Left lobe of liver (tissue), 2 donors: Measurements from ENCODE around the gene ELAC2. TPM values are rescaled to one million over a fixed set of nuclear protein-coding genes. Genes with fewer than 3 reads are reported as not detected.

ENCODE experiments used
- ATAC-seq: fragments of 200-7000 bp; cut with Tn5 transposase; one replicate; pipeline ENCODE4 v1.9.1; 2020; ENCODE audit warnings: mild to moderate bottlenecking, moderate library complexity
- DNase-seq: peaks from one replicate; pipeline ENCODE4 v3.0.0-alpha.2; 2020; ENCODE audit warnings: low spot score
- total RNA-seq: library from RNA; stranded (reverse); gene quantifications from one replicate; pipeline ENCODE4 v1.2.1, GENCODE V29; 2021
- donor health status: DM: no; HTN: no; CAD: no; lungs with moderate emphysema.
- donor health status: DM: no; HTN: yes; CAD: no.

Gene ELAC2
- 30.6 TPM for total RNA-seq

- peak; percentile 97 for ATAC-seq
- DNase-seq: peak; percentile 98
Measured at GRCh38 chr17:13017655-13018459, at the start of gene ELAC2. Gene ELAC2, minus strand, starts transcription at chr17:13018027. Its CDS starts 80 bp downstream, at chr17:13017947.

- no peak for ATAC-seq
Measured at GRCh38 chr17:13065032-13065431, 47.2 kb upstream of the ELAC2 start.

GRCh38 chr17:13055131-13055530, 37.3 kb upstream of the ELAC2 start:
- ATAC-seq (no peak), DNase-seq (no peak)

More at GRCh38 chr17:13065032-13065431, 47.2 kb upstream of the ELAC2 start:
- no peak for DNase-seq

- ATAC-seq (no peak), DNase-seq (no peak)
Measured at GRCh38 chr17:13054666-13055065, 36.8 kb upstream of the ELAC2 start.

- DNase-seq: no peak
- ATAC-seq: no peak
Measured at GRCh38 chr17:13051915-13052314, 34.1 kb upstream of the ELAC2 start.

- DNase-seq (no peak), ATAC-seq (no peak)
Measured at GRCh38 chr17:13047011-13047606, 29.3 kb upstream of the ELAC2 start.

GRCh38 chr17:13046361-13046760, 28.5 kb upstream of the ELAC2 start:
- no peak for DNase-seq

GRCh38 chr17:13044572-13045065, 26.8 kb upstream of the ELAC2 start:
- no peak for ATAC-seq

More at GRCh38 chr17:13046361-13046760, 28.5 kb upstream of the ELAC2 start:
- ATAC-seq: no peak

GRCh38 chr17:13038931-13039665, 21.3 kb upstream of the ELAC2 start:
- ATAC-seq: no peak
- DNase-seq: no peak

More at GRCh38 chr17:13044572-13045065, 26.8 kb upstream of the ELAC2 start:
- DNase-seq: no peak

- no peak for DNase-seq
Measured at GRCh38 chr17:13036751-13037150, 18.9 kb upstream of the ELAC2 start.

GRCh38 chr17:13035420-13035819, 17.6 kb upstream of the ELAC2 start:
- ATAC-seq (no peak), DNase-seq (no peak)

More at GRCh38 chr17:13036751-13037150, 18.9 kb upstream of the ELAC2 start:
- no peak for ATAC-seq

GRCh38 chr17:13031718-13032350, 14.0 kb upstream of the ELAC2 start:
- peak; percentile 59 for DNase-seq
- ATAC-seq: peak; percentile 94

- DNase-seq: no peak
- ATAC-seq: peak; percentile 74
Measured at GRCh38 chr17:13030459-13031300, 12.9 kb upstream of the ELAC2 start.

GRCh38 chr17:13030056-13030455, 12.2 kb upstream of the ELAC2 start:
- ATAC-seq (no peak), DNase-seq (no peak)

- DNase-seq: no peak
- ATAC-seq: no peak
Measured at GRCh38 chr17:13029340-13029739, 11.5 kb upstream of the ELAC2 start.

GRCh38 chr17:13027246-13027645, 9.4 kb upstream of the ELAC2 start:
- DNase-seq (no peak), ATAC-seq (no peak)

GRCh38 chr17:13025687-13026086, 7.9 kb upstream of the ELAC2 start:
- no peak for DNase-seq
- no peak for ATAC-seq

GRCh38 chr17:13025258-13025627, 7.4 kb upstream of the ELAC2 start:
- ATAC-seq: no peak
- DNase-seq: no peak

- ATAC-seq (peak; percentile 98), DNase-seq (peak; percentile 57)
Measured at GRCh38 chr17:13024526-13025257, 6.9 kb upstream of the ELAC2 start.
